T-cell (primary cell): ENCODE data around the gene TMEM222. TPM values are rescaled to one million over a fixed set of nuclear protein-coding genes. Genes with fewer than 3 reads are reported as not detected.

Experiments
- ATAC-seq, 4 experiments: fragments of 200-7000 bp in 3 of 4; fragments of 150-1000 bp in 1 of 4; cut with Tn5 transposase; replicated peaks in 1 of 4; 1 replicate in 3 of 4; 2 replicates in 1 of 4; pipeline ENCODE4 v1.10.0; 2021; ENCODE audit warnings: moderate library complexity in 3 of 4, mild to moderate bottlenecking in 2 of 4, moderate number of reproducible peaks in 1 of 4
- CTCF ChIA-PET, 2 donors: fragments of 300-600 bp; sonication (Branson Sonifier 250); formaldehyde crosslinking; loops; one replicate each; lab custom pipeline; 2022; ENCODE audit warnings: antibody characterized with exemption in 2 of 2; lab: Charles Lee
- POLR2A ChIA-PET, 2 donors: fragments of 300-600 bp; sonication (Branson Sonifier 250); formaldehyde crosslinking; loops; one replicate each; lab custom pipeline; 2022; ENCODE audit warnings: antibody characterized with exemption in 2 of 2; lab: Charles Lee
- DNase-seq, 35 experiments: peaks; one replicate each; pipeline versions ENCODE4 v3.0.0 to v3.0.0-alpha.2; 2013 to 2023
- H3K27ac ChIP-seq: one replicate; pipeline ENCODE4 v1.5.1; 2013; ENCODE audit warnings: low read length
- H3K27me3 ChIP-seq, 2 experiments: replicated peaks in 1 of 2; 1 replicate in 1 of 2; 2 replicates in 1 of 2; pipeline versions ENCODE4 v1.6.1 to v1.7.0; 2013; ENCODE audit warnings: low read length in 1 of 2, mixed read lengths in 1 of 2; ENCODE audit not compliant: control insufficient read depth in 2 of 2, insufficient read depth in 2 of 2; ENCODE audit errors: extremely low read depth in 1 of 2
- H3K36me3 ChIP-seq, 2 donors: 1 replicate in 1 of 2; 2 replicates in 1 of 2; pipeline versions ENCODE4 v1.6.1 to v1.7.0; 2013; ENCODE audit warnings: low read length in 1 of 2; ENCODE audit not compliant: control insufficient read depth in 2 of 2, insufficient read depth in 1 of 2; ENCODE audit errors: extremely low read depth in 1 of 2
- H3K4me1 ChIP-seq, 2 experiments: 1 replicate in 1 of 2; 2 replicates in 1 of 2; pipeline versions ENCODE4 v1.6.1 to v1.7.0; 2013; ENCODE audit warnings: low read length in 2 of 2, mixed read lengths in 1 of 2; ENCODE audit not compliant: insufficient read depth in 2 of 2, control insufficient read depth in 1 of 2; ENCODE audit errors: extremely low read depth in 1 of 2
- H3K4me3 ChIP-seq, 2 donors: 1 replicate in 1 of 2; 2 replicates in 1 of 2; pipeline versions ENCODE4 v1.5.1 to v1.7.0; 2013; ENCODE audit warnings: mild to moderate bottlenecking in 2 of 2, low read length in 1 of 2, moderate library complexity in 1 of 2; ENCODE audit not compliant: control insufficient read depth in 1 of 2; ENCODE audit errors: extremely low read depth in 1 of 2
- H3K9me3 ChIP-seq: 2 replicates; pipeline ENCODE4 v1.7.0; 2013
- H3K27ac Mint-ChIP-seq, 2 donors: one replicate each; pipeline ENCODE4 v1.8.0; 2020 to 2021; ENCODE audit warnings: mild to moderate bottlenecking in 2 of 2, mixed read lengths in 2 of 2
- H3K27me3 Mint-ChIP-seq, 2 donors: one replicate each; pipeline ENCODE4 v1.8.0; 2021 to 2022; ENCODE audit warnings: mixed read lengths in 2 of 2
- H3K36me3 Mint-ChIP-seq: one replicate; pipeline ENCODE4 v1.8.0; 2021; ENCODE audit warnings: mixed read lengths
- H3K4me1 Mint-ChIP-seq, 3 donors: one replicate each; pipeline ENCODE4 v1.8.0; 2020 to 2022; ENCODE audit warnings: mixed read lengths in 3 of 3, mild to moderate bottlenecking in 1 of 3
- H3K4me3 Mint-ChIP-seq, 3 donors: one replicate each; pipeline ENCODE4 v1.8.0; 2020 to 2022; ENCODE audit warnings: mild to moderate bottlenecking in 3 of 3, mixed read lengths in 3 of 3, moderate library complexity in 3 of 3
- H3K9me3 Mint-ChIP-seq, 3 donors: one replicate each; pipeline ENCODE4 v1.8.0; 2020 to 2022; ENCODE audit warnings: mixed read lengths in 3 of 3
- WGBS: methylation state at CpG from one replicate; pipeline ENCODE4 v1.1.5; 2013; ENCODE audit warnings: missing lambda C conversion rate; ENCODE audit not compliant: insufficient coverage; 5-methylcytosine and 5-hydroxymethylcytosine counted together
- total RNA-seq, 35 experiments: library from RNA in 6 of 35; stranded (reverse) in 6 of 35; fragments of 120-200 nt in 1 of 35; gene quantifications; one replicate each; pipeline versions ENCODE4 v1.2.1 to v1.2.4 and lab custom pipeline; 2013 to 2026

TMEM222 gene
- total RNA-seq, 5 donors from 2014 or later (not counting 1 experiment from before 2014, with no cell fraction given) = 25.2 to 48.8 (median 43.7) TPM

GRCh38 chr1:27339213-27339612, 17.2 kb downstream of the TMEM222 start:
- H3K4me1 ChIP-seq = peaks cover 19 to 45% of the 10 kb centered on the region in 2 experiments
- ChIA-PET POLR2A (no interaction called here), CTCF (no interaction called here)
- Mint-ChIP-seq H3K27ac (peak overlapping the region; percentile 88 to 91), H3K4me3 (peak overlapping the region in 2 of 3 donors; percentile 11 to 87), H3K4me1 (peaks cover 34 to 49% (median 44%) of the 10 kb centered on the region in 3 donors), H3K27me3 (no peaks in the 10 kb centered on the region), H3K9me3 (no peaks in the 10 kb centered on the region), H3K36me3 (peaks cover 6% of the 10 kb centered on the region)
- H3K27ac ChIP-seq = no peak overlapping the region
- H3K27me3 ChIP-seq = no peaks in the 10 kb centered on the region
- peaks cover 10 to 33% of the 10 kb centered on the region in 2 donors for H3K36me3 ChIP-seq
- H3K4me3 ChIP-seq = no peak overlapping the region
- no peaks in the 10 kb centered on the region for H3K9me3 ChIP-seq
- no peak for DNase-seq
- no peak for ATAC-seq
- WGBS = 84% methylated on average over 5 of the region's 5 CpGs

DNA sequence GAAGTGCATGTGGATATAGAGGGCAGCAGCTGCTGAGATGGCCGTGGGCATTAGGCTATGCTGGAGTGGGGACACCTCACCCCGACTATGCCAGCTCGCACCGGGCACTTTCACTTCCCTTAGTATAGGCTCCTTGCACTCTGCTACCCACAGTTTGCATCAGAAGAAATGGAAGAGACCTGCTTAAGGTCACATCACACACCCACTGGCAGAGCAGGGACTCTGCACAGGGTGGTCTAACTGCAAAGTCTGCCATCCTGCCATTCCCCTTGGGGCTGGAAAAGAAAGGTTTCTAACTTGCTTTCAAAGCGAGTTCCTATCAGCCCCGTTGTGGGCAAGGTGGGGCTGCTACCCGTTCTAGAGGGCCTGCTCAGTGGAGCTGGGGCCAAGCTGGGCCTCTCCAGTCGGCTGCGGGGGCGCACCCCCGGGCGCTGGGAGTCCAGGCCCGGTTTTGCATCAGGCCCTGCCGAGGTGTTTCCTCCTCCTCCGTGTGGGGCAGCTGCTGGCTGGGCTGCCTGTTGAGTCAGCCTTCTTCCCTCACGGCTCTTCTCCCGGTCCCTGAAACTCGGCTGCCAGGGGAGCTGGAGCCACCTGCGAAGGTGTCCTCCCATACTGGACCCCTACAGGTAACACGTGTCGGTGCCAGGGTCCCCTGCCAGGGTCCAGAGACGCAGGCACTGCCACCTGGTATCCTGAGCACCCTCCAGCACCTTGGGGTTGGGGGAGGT, 19.7 kb downstream of the TMEM222 start, which contains the start of gene SYTL1:
Gene SYTL1, plus strand, starts transcription at position 498 of the 728 bp plus-strand sequence. CDS start 3,313 bp downstream, outside the sequence.
- DNase-seq = peak in 34 of 35 experiments; percentile 40 to 77 (median 62)
- H3K27me3 Mint-ChIP-seq = no peaks in the 10 kb centered on the region
- Histone ChIP-seq H3K9me3 (no peaks in the 10 kb centered on the region), H3K36me3 (peaks cover 7 to 21% of the 10 kb centered on the region in 2 donors), H3K4me1 (peaks cover 21 to 68% of the 10 kb centered on the region in 2 experiments), H3K4me3 (peak within 1 kb of the TSS; percentile 86 to 95), H3K27ac (peak within 1 kb of the TSS; percentile 91), H3K27me3 (no peaks in the 10 kb centered on the region)
- peak within 1 kb of the TSS; percentile 86 to 94 (median 87) for H3K4me3 Mint-ChIP-seq
- peak; percentile 65 to 71 (median 68) for ATAC-seq
- peaks cover 6% of the 10 kb centered on the region for H3K36me3 Mint-ChIP-seq
- no peaks in the 10 kb centered on the region for H3K9me3 Mint-ChIP-seq
- CTCF ChIA-PET = interaction anchor here in 1 of 2 donors (0.6 to 1.1 kb wide), 2 partner anchors 15 to 876 kb away, joined by 3 to 5 read pairs; no protein-coding TSS in a partner anchor
- under 1% methylated on average over 17 of the region's 22 CpGs for WGBS
- POLR2A ChIA-PET = interaction anchor here in 1 of 2 donors (0.7 kb wide), 1 partner anchor 9 kb away, joined by 3 read pairs; no protein-coding TSS in a partner anchor
- H3K27ac Mint-ChIP-seq = peak within 1 kb of the TSS; percentile 88 to 94
- peaks cover 47 to 66% (median 57%) of the 10 kb centered on the region in 3 donors for H3K4me1 Mint-ChIP-seq

GRCh38 chr1:27342391-27342777, 20.4 kb downstream of the TMEM222 start:
- ChIA-PET CTCF (interaction anchor here in 1 of 2 donors (0.6 to 1.1 kb wide), 2 partner anchors 14 to 875 kb away, joined by 3 to 5 read pairs; no protein-coding TSS in a partner anchor), POLR2A (interaction anchor here in 1 of 2 donors (0.7 kb wide), 1 partner anchor 8 kb away, joined by 3 read pairs; no protein-coding TSS in a partner anchor)

DNA sequence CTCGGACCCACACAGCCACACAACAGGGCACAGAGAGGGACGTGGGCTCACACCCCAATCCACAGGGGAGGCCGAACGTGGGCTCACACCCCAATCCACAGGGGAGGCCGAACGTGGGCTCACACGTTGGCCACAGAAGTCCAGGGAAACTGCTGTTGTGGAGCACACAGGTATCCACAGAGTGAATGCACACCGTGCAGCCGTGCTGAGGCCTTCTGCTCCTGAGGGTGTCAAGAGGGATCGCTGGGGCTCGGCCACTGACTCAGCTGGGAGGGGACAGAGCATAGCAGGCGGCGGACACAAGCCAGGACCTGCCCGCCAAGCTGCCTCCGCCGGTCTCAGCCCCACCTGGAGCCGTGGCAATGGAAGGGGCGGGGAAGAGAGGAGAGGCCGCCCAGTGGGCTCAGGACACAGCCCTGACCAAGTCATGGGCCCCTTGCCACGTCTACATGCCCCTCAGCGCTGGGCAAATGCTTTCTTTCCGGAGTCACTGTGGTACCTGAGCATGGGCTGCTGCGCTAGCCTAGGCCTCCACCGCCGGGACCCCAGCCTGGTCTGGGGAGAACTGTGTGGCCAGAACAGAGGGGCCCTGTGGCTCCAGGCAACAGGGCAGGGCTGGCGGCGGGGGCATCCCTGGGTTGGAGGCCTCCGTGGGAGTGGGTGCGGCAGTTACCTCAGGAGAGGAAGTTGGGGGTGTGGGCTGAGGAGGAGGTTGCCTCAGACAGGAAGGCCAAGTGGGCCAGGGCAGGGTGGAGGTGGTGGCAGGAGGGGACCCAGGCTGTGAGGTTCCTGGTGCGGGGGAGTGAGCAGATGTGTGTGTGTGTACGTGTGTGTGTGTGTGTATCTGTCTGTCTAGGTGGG, 21.0 kb downstream of the TMEM222 start:
- H3K4me1 Mint-ChIP-seq = peaks cover 54 to 74% (median 61%) of the 10 kb centered on the region in 3 donors
- H3K9me3 Mint-ChIP-seq = no peaks in the 10 kb centered on the region
- peak; percentile 66 to 85 (median 79) for DNase-seq
- peaks cover 9% of the 10 kb centered on the region for H3K36me3 Mint-ChIP-seq
- H3K4me1 ChIP-seq = peaks cover 21 to 78% of the 10 kb centered on the region in 2 experiments
- POLR2A ChIA-PET = interaction anchor here in 1 of 2 donors (1.0 kb wide), 1 partner anchor 16 kb away, joined by 3 read pairs; no protein-coding TSS in a partner anchor
- H3K9me3 ChIP-seq = no peaks in the 10 kb centered on the region
- H3K27me3 Mint-ChIP-seq = no peaks in the 10 kb centered on the region
- H3K27ac ChIP-seq = peak overlapping the region; percentile 91
- peaks cover 8 to 26% of the 10 kb centered on the region in 2 donors for H3K36me3 ChIP-seq
- no peaks in the 10 kb centered on the region for H3K27me3 ChIP-seq
- H3K4me3 Mint-ChIP-seq = peak overlapping the region; percentile 86 to 94 (median 87)
- peak overlapping the region; percentile 86 to 95 for H3K4me3 ChIP-seq
- CTCF ChIA-PET = interaction anchor here in 1 of 2 donors (0.9 to 1.3 kb wide), 3 partner anchors 10 to 47 kb away, joined by 3 to 4 read pairs (median 3); no protein-coding TSS in a partner anchor
- peak overlapping the region; percentile 88 to 94 for H3K27ac Mint-ChIP-seq
- WGBS = 1% methylated on average over 30 of the region's 31 CpGs
- ATAC-seq = peak; percentile 82 to 83 (median 83)

More at GRCh38 chr1:27342391-27342777, 20.4 kb downstream of the TMEM222 start:
- Histone ChIP-seq H3K4me1 (peaks cover 21 to 72% of the 10 kb centered on the region in 2 experiments), H3K4me3 (peak overlapping the region; percentile 86 to 95), H3K27me3 (no peaks in the 10 kb centered on the region), H3K9me3 (no peaks in the 10 kb centered on the region), H3K36me3 (peaks cover 8 to 22% of the 10 kb centered on the region in 2 donors), H3K27ac (peak overlapping the region; percentile 91)
- WGBS = 5% methylated on average over 8 of the region's 8 CpGs
- H3K27me3 Mint-ChIP-seq = no peaks in the 10 kb centered on the region
- peak; percentile 28 to 54 (median 48) for ATAC-seq
- H3K4me1 Mint-ChIP-seq = peaks cover 51 to 70% (median 57%) of the 10 kb centered on the region in 3 donors
- H3K9me3 Mint-ChIP-seq = no peaks in the 10 kb centered on the region
- peak in 4 of 35 experiments; percentile 29 to 61 (median 38) for DNase-seq
- H3K4me3 Mint-ChIP-seq = peak overlapping the region; percentile 86 to 94 (median 87)
- peak overlapping the region; percentile 88 to 94 for H3K27ac Mint-ChIP-seq
- peaks cover 9% of the 10 kb centered on the region for H3K36me3 Mint-ChIP-seq

DNA sequence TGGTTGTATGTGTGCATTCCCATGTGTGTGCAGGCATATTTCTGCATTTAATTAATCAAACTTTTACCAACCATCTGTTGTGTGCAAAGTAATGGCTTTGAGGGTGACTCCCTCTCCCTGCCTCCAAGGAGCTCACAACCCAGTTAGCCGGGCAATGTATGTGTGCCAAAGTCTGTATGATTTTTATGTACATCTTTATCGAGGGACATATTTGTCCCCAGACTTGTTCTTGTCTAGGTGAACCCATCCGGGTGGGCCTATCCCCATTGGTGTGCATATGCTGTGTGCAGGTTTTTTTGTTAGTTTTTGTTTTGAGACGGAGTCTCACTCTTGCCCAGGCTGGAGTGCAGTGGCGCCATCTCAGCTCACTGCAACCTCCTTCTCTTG, 21.7 kb downstream of the TMEM222 start:
- POLR2A ChIA-PET = interaction anchor here in 1 of 2 donors (1.0 kb wide), 1 partner anchor 17 kb away, joined by 3 read pairs; no protein-coding TSS in a partner anchor
- Mint-ChIP-seq H3K27me3 (no peaks in the 10 kb centered on the region), H3K4me1 (peaks cover 54 to 74% (median 62%) of the 10 kb centered on the region in 3 donors), H3K9me3 (no peaks in the 10 kb centered on the region), H3K36me3 (peaks cover 9% of the 10 kb centered on the region), H3K27ac (peak overlapping the region; percentile 88 to 94), H3K4me3 (peak overlapping the region; percentile 86 to 94 (median 87))
- 0% methylated on average over 1 of the region's 5 CpGs for WGBS
- peak overlapping the region; percentile 91 for H3K27ac ChIP-seq
- H3K4me3 ChIP-seq = peak overlapping the region; percentile 86 to 95
- CTCF ChIA-PET = interaction anchor here in 1 of 2 donors (0.9 to 1.3 kb wide), 3 partner anchors 11 to 47 kb away, joined by 3 to 4 read pairs (median 3); no protein-coding TSS in a partner anchor
- DNase-seq (no peak), ATAC-seq (peak in 1 of 4 experiments; percentile 7)
- H3K36me3 ChIP-seq = peaks cover 8 to 26% of the 10 kb centered on the region in 2 donors
- H3K4me1 ChIP-seq = peaks cover 22 to 80% of the 10 kb centered on the region in 2 experiments
- H3K27me3 ChIP-seq = no peaks in the 10 kb centered on the region
- H3K9me3 ChIP-seq = no peaks in the 10 kb centered on the region
